Measurements from ENCODE around the gene ZBTB45. TPM values are rescaled to one million over a fixed set of nuclear protein-coding genes. Genes with fewer than 3 reads are reported as not detected.

The ZBTB45 gene
- total and polyA plus RNA-seq, 9 of the 15 experiments (the other 6 are each of a cell fraction or from before 2014, with no cell fraction given): 0.08 to 16.1 (median 1.8) TPM

DNA sequence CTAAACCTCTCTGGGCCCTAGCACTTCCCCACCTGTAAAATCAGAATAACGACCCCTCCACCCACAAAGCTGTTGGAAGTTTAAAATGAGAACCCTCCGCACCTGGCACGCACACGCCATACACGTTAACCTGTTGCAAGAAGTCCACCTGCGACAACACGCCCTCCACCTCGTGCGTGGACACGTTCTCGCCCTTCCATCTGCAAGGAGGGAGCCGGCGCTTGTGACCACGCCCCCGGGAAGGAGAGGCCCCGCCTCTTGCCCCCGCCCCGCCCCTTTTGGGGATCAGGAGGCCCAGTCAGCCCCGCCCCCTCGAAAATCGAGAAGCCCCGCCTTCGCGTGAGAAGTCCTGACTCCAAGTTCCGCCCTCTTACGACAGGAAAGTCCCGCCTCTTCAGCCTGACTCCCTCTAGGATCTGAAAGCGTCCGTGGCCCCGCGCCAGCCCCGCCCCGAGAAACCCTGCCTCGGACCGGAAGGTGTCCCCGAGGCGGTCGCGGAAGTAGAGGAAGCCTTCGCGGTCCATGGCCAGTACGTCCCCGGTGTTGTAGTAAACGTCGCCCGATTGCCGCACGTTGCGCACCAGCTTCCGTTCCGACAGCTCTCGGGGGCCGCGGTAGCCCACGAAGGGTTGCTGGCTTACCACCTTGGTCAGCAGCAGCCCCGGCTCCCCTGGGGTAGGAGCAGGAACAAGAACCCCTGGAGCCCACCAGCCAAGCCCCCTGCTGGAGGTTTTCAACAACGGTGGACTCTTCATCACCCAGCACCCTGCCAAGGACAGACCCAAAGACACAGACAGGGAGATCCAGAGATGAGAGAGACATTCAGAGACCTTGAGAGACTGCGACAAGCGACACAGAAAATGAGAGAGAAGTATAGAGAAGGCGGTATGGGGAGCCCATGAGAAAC is 20.3 kb downstream of the ZBTB45 start (continued):
- peak; percentile 50 for TF ChIP-seq NUFIP1 (IDR thresholded peaks at IDR 0.05; ENCODE audit: partially characterized antibody)
- TF ChIP-seq STAT5A (IDR thresholded peaks at IDR 0.05; ENCODE audit: borderline replicate concordance, low read length): peak; percentile 42; the same call in 1 of the 2 replicates
- TF ChIP-seq POU5F1 (IDR thresholded peaks at IDR 0.05; ENCODE audit: borderline replicate concordance, low read depth, low read length, partially characterized antibody): no peak
- no peak for TF ChIP-seq IRF2 (CRISPR knock-in tag; IDR thresholded peaks at IDR 0.05)
- peak in 1 of 2 experiments; percentile 70; a peak in 1 of 4 replicates for TF ChIP-seq TBL1XR1 (IDR thresholded peaks at IDR 0.05; ENCODE audit: low read length in 2 of 2)
- TF ChIP-seq MCM5 (IDR thresholded peaks at IDR 0.05; ENCODE audit: low read depth): no peak
- no peak for TF ChIP-seq HMG20B (CRISPR knock-in tag; IDR thresholded peaks at IDR 0.05)
- peak; percentile 95 for TF ChIP-seq HNRNPLL (IDR thresholded peaks at IDR 0.05; ENCODE audit: low read depth, low read length, poor library complexity, severe bottlenecking)
- TF ChIP-seq GTF3C2 (IDR thresholded peaks at IDR 0.05; ENCODE audit: borderline replicate concordance, extremely low read depth, insufficient read length): no peak
- TF ChIP-seq FOS (IDR thresholded peaks at IDR 0.05; ENCODE audit: extremely low read depth, insufficient read length): no peak
- TF ChIP-seq EP400 (IDR thresholded peaks at IDR 0.05): peak; percentile 90
- TF ChIP-seq EWSR1 (IDR thresholded peaks at IDR 0.05; ENCODE audit: borderline replicate concordance, low read depth, partially characterized antibody): no peak
- TF ChIP-seq GABPB2 (CRISPR knock-in tag; conservative IDR thresholded peaks at IDR 0.05): no peak
- 0 out of 2 replicates have a peak, but pooled peaks have one; percentile 39 for TF ChIP-seq CC2D1A (IDR thresholded peaks at IDR 0.05)
- TF ChIP-seq GATA2 (CRISPR knock-in tag; IDR thresholded peaks at IDR 0.05): no peak
- TF ChIP-seq HNRNPUL1 (IDR thresholded peaks at IDR 0.05; ENCODE audit: low read length): no peak
- no peak for TF ChIP-seq ZNF75A (CRISPR knock-in tag; IDR thresholded peaks at IDR 0.05)
- TF ChIP-seq ZNF143 (CRISPR knock-in tag; IDR thresholded peaks at IDR 0.05): peak; percentile 68
- no peak; the same call in 1 of the 2 replicates for TF ChIP-seq ZFX (CRISPR knock-in tag; IDR thresholded peaks at IDR 0.05)
- no peak for TF ChIP-seq RERE (CRISPR knock-in tag; IDR thresholded peaks at IDR 0.05; ENCODE audit: borderline replicate concordance)

Data from K562 (cell line).